ENCODE results near the gene FAM237B. TPM values are rescaled to one million over a fixed set of nuclear protein-coding genes. Genes with fewer than 3 reads are reported as not detected.

Gene FAM237B
- total and polyA plus RNA-seq, 2 of the 4 experiments (the other 2 are of a cell fraction): not detected

DNA sequence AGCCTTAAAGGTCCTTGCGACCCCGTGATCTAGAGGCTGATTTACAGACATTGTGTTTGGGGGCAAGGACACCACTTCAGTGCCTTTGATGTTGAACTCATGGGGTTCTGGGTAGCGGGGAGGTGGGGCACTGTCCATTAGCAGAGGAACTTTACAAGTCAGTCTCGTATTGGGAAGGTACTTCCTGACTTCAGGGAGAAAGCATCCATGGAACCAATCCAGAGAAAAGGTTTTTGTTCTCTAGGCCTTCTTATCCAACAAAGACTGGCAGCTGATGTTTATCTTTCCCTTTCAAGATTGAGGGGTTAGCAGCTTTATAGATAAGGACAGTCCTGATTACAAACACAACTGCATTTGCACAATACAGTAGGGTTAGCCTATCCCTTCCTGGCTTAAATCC, 28.2 kb upstream of the FAM237B start:
- DNase-seq: no peak
- Histone ChIP-seq H3K18ac (ENCODE audit: low read depth, low read length) (no peak overlapping the region), H3K9ac (ENCODE audit: low read depth, low read length) (no peak overlapping the region), H3K56ac (ENCODE audit: extremely low read depth, insufficient read depth, low read length) (no peak overlapping the region), H3K4ac (ENCODE audit: low read depth, low read length) (no peak overlapping the region), H2BK120ac (ENCODE audit: low read depth, low read length) (no peak overlapping the region), H3K4me3 (ENCODE audit: insufficient read depth, low read depth, low read length) (no peak overlapping the region), H2AK5ac (ENCODE audit: low read depth, low read length) (no peak overlapping the region), H4K5ac (ENCODE audit: low read depth, low read length) (no peak overlapping the region), H3K9me3 (ENCODE audit: control insufficient read depth, insufficient read depth, low read length) (no peaks in the 10 kb centered on the region), H3K27ac (ENCODE audit: insufficient read depth, low read length) (no peak overlapping the region), H3K36me3 (ENCODE audit: control insufficient read depth, insufficient read depth, low read length) (no peaks in the 10 kb centered on the region), H3K9me1 (ENCODE audit: insufficient read depth, low read length) (peaks cover 3% of the 10 kb centered on the region; the same call in 1 of the 2 replicates), H3K23ac (ENCODE audit: low read depth, low read length) (no peak overlapping the region), H3K4me2 (ENCODE audit: low read depth, low read length) (no peak overlapping the region), H4K8ac (ENCODE audit: low read depth in 2 of 2, low read length in 2 of 2) (no peak overlapping the region), H3K4me1 (ENCODE audit: control insufficient read depth, insufficient read depth, low read length) (no peaks in the 10 kb centered on the region; the same call in 1 of the 2 replicates), H2AK9ac (replicated peaks; ENCODE audit: low read depth, low read length, poor library complexity) (no peak overlapping the region), H3K27me3 (ENCODE audit: control insufficient read depth, insufficient read depth, low read length) (no peaks in the 10 kb centered on the region), H4K91ac (ENCODE audit: insufficient read depth, low read depth, low read length) (no peak overlapping the region), H3K79me1 (ENCODE audit: low read depth in 1 of 2, low read length in 2 of 2) (peaks cover 13 to 30% of the 10 kb centered on the region in 2 experiments), H2BK5ac (ENCODE audit: low read depth, low read length, poor library complexity, severe bottlenecking) (no peak overlapping the region), H2BK15ac (ENCODE audit: low read depth, low read length) (no peak overlapping the region), H3K14ac (replicated peaks; ENCODE audit: low read depth, low read length) (no peak overlapping the region), H4K20me1 (ENCODE audit: insufficient read depth, low read length) (no peaks in the 10 kb centered on the region), H2AFZ (replicated peaks; ENCODE audit: low read length, poor library complexity) (no peak overlapping the region), H2BK20ac (ENCODE audit: low read depth, low read length) (no peak overlapping the region)
- no peak for ATAC-seq (ENCODE audit: low read depth)
- WGBS, 2 experiments (ENCODE audit: extremely low coverage in 2 of 2, insufficient read length in 1 of 2): no CpG with 5 or more reads among the region's 4 CpGs
- BruUV-seq (replicated peaks): no TSS peak
- ChIA-PET CTCF (no interaction called here), POLR2A (ENCODE audit: unreplicated experiment) (no interaction called here)
- in situ Hi-C loops (cut with MboI; ENCODE audit: low sequenced_read_pairs): no loop called here
- dilution Hi-C loops (cut with HindIII; ENCODE audit: low sequenced_read_pairs, unreplicated experiment): no loop called here
- intact Hi-C loops (cut with micrococcal nuclease): no loop called here
- TF ChIP-seq MAFK (IDR thresholded peaks at IDR 0.05; ENCODE audit: low read depth, low read length): no peak
- TF ChIP-seq BHLHE40 (IDR thresholded peaks at IDR 0.05; ENCODE audit: low read depth, low read length): no peak
- TF ChIP-seq, protein P1, sequence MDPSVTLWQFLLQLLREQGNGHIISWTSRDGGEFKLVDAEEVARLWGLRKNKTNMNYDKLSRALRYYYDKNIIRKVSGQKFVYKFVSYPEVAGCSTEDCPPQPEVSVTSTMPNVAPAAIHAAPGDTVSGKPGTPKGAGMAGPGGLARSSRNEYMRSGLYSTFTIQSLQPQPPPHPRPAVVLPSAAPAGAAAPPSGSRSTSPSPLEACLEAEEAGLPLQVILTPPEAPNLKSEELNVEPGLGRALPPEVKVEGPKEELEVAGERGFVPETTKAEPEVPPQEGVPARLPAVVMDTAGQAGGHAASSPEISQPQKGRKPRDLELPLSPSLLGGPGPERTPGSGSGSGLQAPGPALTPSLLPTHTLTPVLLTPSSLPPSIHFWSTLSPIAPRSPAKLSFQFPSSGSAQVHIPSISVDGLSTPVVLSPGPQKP (IDR thresholded peaks at IDR 0.05; ENCODE audit: borderline replicate concordance, low read depth, low read length): no peak
- no peak for TF ChIP-seq RFX5 (IDR thresholded peaks at IDR 0.05; ENCODE audit: low read depth, low read length)
